HL-60/S4 (cell line): Measurements from ENCODE around the gene LTA.
"Not testable (repeated sequence)": the region's sequence is repeated elsewhere in the genome, so short reads cannot be mapped to it uniquely, and the experiment has no call there.

Experiments used
- in situ Hi-C: fragments of 300-500 bp; cut with MboI; formaldehyde crosslinking; loops from 2 replicates; pipeline ENCODE4 v1.14.3; 2022; ENCODE audit warnings: low sequenced_read_pairs

LTA gene

DNA sequence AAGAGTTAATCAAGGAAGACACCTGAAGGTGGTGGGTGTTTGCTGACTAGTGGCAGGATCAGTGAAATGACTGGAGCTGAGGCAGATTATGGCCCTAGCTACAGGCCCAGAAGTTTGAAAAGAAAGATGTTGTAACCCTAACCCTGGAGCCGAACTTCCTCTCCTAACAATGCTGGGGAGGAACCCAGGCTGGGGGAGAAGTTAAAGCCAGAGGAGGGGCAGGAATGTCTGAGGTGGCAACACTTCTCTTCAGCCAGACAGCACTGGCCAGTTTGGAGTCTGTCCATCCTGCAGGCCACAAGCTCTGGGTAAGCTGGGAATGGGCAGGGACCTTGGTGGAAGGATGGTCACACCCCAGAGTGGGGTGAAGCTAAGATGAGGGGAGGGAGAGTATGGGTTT lies 13.9 kb downstream of the LTA start, which contains the start of gene LST1:
Gene LST1, plus strand, starts transcription at position 270 of the 400 bp plus-strand sequence. CDS start 1,023 bp downstream, outside the sequence.
- in situ Hi-C loops, result no loop called here

DNA sequence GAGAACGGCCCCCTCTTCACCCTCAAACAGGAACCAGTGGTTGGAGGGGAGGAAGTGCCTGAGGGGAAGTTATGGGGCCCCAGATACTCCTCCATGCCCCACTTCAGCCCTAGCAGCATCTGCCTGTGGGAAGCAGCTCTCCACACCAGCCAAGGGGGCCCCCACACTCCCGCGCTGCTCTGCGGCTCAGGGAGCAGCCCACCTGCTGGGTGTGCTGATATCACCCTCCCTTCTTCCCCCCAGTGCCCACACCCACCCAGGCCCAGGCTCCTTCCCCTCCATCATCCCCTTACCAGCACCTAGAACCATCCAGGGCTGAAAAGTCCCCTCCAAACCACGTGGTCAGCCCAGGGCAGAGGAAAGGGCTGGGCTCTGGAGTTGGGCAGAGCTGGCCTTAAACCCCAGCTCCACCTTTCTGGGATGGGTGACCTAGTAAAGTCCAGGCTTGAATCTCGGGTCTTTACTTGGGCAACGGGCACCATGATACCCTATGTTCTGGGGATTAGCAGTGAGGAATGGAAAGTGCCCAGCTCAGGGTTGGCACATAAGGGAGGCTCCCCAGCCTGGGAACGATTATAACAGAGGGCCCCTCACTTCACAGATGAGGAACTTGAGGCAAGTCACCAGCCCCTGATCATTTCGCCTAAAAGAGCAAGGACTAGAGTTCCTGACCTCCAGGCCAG lies 14.7 kb downstream of the LTA start:
- in situ Hi-C loops, result no loop called here

DNA sequence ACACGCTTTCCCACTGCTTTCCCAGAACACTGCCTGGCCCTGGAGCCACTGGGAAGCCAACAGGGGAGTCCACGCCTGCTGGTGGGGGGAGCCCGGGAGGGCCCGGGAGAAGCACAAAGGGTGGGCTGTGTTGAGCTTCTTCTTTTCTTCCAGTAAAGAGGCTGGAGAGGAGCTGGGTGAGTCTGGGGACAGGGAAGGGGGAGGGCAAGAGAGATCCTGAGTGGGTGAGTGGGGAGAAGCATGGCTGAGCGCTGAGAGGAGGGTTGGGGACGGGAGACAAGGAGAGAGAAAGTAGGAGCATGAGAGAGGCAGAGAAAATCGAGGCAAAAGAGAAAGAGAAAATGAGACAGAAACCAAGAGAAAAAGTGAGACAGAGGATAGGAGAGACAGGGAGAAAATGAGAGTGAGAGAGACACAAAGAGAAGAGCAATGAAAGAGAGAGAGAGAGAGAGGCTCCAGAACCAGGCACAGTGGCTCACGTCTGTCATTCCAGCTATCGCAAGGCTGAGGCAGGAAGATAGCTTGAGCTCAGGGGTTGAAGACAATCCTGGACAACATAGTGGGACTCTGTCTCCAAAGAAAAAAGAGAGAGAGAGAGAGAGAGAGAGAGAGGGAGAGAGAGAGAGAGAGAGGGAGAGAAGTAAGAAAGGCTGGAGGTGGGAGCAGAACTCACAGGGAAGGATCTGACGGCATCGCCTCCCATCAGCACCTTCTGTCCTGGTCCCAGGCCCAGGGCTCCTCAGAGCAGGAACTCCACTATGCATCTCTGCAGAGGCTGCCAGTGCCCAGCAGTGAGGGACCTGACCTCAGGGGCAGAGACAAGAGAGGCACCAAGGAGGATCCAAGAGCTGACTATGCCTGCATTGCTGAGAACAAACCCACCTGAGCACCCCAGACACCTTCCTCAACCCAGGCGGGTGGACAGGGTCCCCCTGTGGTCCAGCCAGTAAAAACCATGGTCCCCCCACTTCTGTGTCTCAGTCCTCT lies 16.0 kb downstream of the LTA start:
- in situ Hi-C loops, result no loop called here

DNA sequence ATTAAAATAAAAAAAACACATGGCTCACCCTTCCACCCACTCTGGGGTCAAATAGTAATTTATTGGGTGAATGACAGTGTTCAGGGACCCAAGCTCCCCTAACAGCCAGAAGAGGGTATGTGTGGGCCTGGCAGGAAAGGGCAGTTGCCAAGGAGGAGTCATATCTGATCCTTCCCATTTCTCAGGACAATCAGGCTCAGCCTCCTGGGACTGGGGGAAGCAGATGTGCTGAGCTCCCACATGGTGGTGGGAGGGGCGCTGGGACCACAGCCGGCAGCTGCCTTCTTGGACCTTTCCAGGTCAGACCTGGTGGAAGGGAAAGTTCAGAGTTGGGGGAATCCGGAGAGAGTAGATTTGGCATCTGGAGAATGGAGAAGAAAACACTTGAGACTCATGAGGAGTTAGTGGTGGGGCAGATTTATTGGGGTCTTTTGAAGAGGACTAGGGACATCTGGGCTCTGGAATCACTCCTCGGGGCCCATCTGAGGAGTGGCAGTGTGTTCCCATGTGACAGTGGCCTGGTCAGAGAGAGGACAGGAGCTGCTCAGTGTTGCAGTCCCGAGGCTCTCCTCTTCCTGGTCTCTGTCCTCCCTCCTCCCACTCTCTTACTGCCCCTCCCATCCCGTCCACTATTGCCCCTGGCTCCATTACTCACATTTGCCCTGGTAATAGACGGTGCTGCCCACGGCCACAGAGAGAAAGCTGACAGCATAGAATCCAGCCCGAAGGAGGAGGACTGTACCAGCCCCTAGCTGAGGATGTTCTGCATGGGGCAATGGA lies 17.0 kb downstream of the LTA start:
- in situ Hi-C loops, result no loop called here

DNA sequence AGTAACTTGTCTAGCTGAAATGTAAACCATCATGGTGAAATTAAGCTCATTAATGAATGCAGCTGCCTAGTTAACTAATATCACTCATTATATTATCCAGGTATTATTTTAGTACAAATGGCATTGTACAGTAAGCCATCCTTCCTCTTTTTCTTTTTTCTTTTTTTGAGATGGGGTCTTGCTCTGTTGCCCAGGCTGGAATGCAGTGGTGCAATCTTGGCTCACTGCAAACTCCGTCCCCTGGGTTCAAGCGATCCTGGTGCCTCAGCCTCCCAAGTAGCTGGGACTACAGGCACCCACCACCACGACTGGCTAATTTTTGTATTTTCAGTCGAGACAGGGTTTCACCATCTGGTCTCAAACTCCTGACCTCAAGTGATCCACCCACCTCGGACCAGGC lies 18.6 kb downstream of the LTA start:
- in situ Hi-C loops, result not testable (repeated sequence)

DNA sequence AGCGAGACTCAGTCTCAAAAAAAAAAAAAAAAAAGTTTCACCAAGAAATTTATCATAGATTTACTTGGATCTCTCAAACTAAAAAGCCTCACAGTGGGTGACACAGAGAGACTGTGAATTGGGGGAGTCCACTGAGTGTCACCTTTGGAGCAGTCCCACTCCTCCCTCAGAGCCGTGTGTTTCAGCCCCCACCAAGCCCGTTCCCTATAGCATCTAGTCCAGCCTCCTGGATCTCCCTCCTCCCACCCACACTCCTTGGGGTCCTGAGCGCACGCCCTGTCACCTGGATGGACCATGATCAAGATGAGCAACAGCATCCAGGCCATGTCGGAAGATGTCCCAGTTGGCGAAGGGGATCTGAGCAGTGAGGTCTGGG lies 20.3 kb downstream of the LTA start:
- in situ Hi-C loops, result no loop called here

DNA sequence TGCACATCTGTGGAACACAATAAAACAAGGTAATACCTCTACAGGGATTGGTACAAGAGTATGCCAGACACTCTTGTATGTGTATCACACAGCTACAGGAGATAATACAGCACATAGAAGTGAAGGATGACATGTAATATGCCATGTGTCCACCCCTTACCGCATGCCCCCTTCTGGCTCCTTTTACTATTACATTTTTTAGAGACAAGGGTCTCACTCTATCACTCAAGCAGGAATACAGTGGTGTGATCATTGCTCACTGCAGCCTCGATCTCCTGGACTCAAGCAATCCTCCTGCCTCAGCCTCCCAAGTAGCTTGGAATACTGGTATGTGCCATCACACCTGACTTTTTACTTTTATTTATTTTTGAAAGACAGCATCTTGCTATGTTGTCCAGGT lies 24.9 kb downstream of the LTA start:
- in situ Hi-C loops, result loop anchor here (5.0 kb wide), 1 partner anchor 45 kb away; no protein-coding TSS in a partner anchor

DNA sequence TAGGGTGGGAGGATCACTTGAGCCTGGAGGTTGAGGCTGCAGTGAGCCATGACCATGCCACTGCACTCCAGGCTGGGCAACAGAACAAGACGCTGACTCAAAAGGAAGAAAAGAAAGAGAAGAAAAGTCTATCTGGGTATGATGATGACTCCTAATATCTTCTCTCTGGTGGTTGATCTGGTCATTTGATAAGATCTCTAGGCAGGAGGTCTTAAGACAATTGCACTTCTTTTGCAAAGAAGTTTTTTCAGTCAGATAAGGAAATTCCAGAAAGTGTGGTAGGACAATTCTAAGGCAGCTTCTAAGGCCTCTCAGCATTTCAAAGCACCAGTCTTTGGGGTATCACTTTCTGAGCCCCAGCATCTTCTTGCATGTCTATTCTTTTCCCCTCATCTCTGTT lies 35.2 kb downstream of the LTA start:
- in situ Hi-C loops, result no loop called here

DNA sequence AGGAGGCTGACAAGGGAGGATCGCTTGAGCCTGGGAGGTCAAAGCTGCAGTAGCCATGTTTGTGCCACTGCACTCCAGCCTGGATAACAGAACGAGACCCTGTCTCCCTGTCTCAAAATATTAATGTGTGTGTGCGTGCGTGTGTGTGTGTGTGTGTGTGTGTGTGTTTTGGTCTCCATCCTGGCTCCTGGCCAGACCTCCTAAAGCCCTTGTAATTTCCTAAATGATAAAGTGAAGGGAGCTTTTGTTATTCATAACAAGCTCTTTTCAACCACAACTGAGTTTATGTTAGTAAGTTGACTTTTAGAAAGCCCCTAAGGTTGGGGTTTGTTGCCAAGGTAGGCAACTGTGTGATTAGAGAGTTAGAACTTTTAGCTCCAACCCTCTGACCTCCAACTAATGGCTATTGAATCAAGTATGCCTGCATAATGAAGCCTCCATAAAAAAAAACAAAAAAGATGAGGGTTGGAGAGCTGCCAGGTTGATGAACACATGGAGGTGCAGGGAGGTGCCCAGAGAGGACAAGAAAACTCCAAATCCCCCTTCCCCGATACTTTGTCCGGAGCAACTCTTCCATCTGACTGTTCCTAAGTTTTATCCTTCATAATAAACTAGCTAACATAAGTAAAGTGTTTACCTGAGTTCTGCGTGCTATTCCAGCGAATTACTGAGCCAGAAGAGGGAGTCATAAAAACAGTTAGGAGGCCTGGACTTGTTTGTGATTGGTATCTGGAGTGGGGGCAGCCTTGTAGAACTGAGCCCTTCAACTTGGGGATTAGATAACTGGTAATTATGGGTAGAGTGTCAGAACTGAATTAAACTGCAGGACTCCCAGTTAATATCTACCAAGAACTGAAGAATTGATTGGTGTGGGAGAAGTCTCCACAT lies 37.7 kb downstream of the LTA start:
- in situ Hi-C loops, result no loop called here

DNA sequence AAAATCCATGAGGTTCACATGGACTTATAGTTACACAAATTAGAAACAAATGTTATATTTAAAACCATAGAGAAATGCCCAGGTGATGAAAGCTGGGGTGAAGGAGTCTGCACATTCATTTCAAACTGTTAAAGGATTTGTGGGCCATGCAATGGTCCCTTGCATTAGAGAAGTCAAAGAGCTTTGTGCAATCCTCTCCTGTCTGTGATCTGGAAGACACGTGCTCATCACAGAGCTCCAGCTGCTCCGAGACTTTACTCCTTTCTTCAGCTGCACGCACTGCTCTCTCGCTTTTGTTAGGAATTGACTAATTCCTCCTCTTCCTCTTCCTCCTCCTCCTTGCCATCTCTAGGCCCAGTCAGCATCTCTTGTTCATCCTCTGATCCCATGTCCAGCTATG lies 38.9 kb downstream of the LTA start:
- in situ Hi-C loops, result no loop called here

DNA sequence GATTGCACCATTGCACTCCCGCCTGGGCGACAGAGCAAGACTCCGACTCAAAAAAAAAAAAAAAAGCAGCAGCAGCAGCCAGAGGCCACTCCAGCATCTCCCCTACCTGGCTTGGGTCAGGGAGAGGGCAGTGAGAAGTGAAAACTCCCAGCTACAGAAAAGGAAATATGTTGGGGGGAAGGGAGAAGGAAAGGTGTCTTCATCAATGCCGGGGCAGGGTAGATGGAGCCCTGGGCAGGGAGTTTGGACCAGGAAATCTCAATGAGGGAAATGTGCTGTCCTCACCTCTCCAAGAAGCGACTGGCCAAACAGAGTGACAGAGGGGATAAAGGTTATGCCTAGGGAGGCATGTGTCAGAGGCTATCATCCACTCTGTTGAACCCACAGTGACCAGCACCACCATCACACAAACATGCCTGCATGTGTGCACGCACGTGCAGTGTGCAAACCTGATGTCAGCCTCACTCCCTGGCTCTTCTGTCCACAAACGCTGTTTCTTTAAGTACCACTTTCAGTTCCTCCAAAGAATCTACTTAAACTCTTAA lies 42.1 kb downstream of the LTA start:
- in situ Hi-C loops, result no loop called here

DNA sequence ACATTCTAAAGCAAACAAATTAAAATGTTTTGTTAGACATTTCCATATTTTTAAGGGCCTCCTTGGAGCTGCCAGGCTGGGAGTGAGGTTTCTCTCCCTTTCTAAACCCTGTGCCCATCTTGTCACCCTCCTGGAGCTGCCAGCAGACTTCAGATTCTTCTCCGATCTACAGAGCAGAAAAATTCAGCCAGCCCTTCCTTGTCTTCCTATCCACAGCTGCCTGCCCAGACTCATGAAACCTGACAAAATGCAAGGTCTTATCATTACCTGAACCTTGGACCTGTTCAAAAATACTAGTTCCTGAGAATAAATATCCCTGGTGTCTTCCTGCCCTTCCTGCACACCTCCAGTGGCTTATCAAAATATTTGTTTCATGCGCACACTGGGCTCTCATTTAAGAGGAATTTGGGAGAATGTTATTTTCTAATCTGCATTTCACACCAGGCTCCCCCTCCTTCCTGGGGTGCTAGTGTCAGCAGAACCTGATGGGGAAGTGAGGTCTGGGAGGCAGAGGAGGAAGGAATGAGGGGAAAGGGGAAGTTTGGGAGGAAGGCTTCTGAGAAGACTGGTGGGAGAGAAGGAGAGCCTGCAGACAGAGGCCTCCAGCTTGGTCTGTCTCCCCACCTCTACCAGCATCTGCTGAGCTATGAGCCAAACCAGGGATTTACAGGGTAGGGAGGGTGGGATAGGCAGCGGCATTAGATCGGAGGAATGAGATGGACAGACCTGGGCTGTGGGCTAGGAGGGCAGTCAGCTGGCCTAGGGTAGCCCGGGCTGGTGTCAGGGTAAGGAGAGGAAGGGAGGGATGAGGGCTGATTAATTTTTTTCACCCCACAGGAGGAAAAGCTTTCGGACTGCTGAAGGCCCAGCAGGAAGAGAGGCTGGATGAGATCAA lies 42.8 kb downstream of the LTA start, which contains the start of gene AIF1:
Gene AIF1, plus strand, starts transcription at position 551 of the 895 bp plus-strand sequence. Its CDS starts 96 bp downstream, at position 647.
- in situ Hi-C loops, result no loop called here

DNA sequence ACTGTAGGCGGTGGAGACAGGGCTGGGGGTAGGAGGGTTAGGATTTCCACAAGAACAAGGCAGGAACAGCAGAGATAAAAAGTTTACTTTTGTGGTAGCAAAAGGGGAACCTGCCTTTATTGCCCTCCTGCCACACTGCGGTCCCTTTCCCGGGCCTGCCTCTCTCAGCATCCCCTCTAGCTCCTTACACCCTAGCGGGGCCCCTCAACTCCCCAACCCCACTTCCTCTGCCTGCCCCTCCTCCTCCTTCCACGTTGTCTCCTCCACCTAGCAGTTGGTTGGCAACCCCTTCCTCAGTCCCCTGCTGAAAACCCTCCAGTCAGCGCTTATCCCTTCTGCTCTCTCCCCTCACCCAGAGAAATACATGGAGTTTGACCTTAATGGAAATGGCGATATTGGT lies 43.7 kb downstream of the LTA start:
- in situ Hi-C loops, result no loop called here

DNA sequence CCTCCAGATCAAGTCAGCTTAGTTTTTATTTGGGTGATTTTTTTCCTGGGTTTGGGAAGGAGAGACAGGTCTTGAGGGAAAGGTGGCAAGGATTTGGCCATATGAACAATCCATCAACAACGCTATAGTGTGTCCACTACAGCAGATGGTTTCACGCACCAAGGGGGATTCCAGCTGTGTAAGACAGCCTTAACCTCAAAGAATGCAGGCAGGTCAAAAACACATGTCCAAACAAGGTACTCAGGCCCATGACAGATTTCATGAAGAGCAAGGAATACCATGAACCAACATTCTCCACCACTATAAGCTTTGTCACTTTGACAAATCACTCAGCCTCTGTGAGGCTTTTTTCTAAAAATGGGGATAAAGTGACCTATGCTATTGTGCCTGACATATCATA lies 44.9 kb downstream of the LTA start:
- in situ Hi-C loops, result no loop called here

DNA sequence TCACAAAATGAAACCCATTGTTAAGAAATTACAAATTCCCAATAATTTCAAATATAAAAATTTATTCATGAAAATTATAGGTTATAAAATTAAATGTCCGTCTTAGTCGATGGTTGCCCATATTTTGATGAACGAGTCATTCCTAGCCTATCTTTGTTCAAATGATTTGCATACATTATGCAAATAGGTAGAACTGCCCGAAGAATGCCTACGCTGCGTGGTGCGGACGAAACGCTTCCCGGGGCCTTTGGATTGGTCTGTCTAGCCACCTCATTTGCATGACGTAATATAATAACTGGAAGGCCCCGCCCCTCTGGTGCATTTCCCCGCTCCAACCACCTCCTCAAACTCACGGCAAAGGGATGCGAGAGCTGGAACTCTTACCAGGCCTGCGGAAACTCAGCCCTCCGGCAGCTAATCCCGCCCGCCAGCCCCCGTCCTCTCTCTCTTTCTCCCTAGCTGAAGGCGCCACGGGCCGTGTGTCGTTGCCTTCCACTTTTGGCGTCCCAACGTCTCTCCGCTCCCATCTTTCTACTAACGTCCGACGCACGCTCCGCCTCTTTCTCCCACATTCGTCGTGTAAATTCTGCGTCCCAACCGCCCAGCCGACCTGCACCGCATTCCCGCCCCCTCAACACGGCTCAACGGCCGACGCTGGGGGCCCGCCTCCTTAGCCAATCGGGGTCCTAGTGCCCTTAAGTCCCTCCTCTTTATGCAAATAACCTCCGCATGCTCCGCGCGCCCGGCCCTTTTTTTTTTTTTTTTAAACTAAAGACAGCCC lies 47.9 kb downstream of the LTA start:
- in situ Hi-C loops, result no loop called here

DNA sequence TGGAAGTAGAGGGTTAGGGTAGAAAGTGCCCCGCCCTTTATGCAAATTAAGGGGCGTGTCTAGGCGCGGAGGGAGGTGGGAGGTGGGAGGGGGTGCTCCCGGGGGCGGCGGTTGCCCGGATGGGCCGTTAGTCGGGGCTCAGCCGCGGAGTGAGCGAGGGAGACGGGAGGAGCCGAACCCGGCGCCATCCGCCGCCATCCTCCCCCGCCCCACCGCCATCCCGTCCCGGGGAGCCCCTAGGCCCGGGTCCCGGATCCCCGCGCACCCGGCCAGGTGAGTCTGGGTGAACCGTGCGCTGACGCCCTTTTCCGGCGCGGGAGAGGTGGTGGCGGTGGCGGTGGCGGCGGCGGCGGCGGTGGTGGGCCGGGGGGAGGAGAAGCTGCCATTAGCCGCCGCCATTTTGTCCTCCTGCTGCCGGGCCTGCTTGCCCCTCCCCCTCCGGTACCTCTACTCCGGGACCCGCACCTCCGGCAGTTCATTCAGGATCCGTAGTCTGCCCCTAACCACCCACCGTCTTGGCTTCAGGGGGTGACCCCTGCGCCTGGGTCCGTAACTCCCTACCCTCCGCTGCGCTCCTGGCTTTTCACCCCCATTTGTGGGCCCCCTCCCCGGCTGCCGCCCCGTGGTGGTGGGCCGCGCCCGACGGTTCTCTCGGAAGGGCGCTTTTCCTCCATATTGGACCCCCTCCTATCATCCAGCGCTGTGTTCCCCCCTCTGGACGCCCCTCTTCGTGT lies 48.7 kb downstream of the LTA start, which contains the start of gene PRRC2A:
Gene PRRC2A, plus strand, starts transcription at position 130 of the 734 bp plus-strand sequence. CDS start 2,075 bp downstream, outside the sequence.
- in situ Hi-C loops, result no loop called here

DNA sequence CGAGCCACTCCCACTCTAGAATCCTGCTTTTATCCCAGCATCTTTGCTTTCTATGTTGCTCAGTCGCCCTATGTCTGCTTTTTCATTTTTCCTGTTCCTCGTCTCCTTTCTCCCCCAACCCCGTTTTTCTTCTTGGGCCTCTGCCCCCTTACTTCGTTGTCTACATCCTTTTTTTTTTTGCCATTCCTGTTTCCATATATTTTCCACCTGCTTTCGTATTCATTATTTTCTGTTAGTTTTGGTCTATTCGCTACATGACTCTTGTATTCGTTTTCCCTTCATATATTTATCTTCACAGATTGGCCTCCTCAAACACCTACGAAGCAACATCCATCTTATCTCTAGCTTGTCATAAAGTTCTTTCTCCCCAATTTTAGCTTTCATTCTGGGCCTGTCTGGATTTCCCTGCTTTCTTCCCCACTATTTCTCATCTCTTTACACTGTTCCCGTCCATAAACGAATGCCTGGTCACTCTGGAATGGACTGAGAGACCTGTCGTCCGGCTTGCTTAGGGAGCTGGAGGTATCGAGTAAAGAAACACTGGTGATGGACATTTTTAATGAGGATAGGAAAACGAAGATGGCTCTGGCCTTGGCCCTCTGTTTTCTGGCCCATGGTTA lies 49.3 kb downstream of the LTA start:
- in situ Hi-C loops, result no loop called here
